Ovary (tissue), 3 donors: ENCODE data around the gene STAT5B.

ENCODE experiments used
- EP300 ChIP-seq: sonication (generic); formaldehyde crosslinking; IDR thresholded peaks from one replicate; pipeline ENCODE4 v1.6.1; 2017; ENCODE audit warnings: antibody characterized with exemption
- TF ChIP-seq, protein P1 (sequence below), 3 donors: fragments of 450-650 bp in 2 of 3; fragments of 200-600 bp in 1 of 3; IDR thresholded peaks; one replicate each; pipeline versions ENCODE4 v1.5.1 to v1.8.0; 2016 to 2022; ENCODE audit warnings: antibody characterized with exemption in 3 of 3, mild to moderate bottlenecking in 1 of 3
- donor health status: DM: no; HTN: no; CAD: no.

DNA sequence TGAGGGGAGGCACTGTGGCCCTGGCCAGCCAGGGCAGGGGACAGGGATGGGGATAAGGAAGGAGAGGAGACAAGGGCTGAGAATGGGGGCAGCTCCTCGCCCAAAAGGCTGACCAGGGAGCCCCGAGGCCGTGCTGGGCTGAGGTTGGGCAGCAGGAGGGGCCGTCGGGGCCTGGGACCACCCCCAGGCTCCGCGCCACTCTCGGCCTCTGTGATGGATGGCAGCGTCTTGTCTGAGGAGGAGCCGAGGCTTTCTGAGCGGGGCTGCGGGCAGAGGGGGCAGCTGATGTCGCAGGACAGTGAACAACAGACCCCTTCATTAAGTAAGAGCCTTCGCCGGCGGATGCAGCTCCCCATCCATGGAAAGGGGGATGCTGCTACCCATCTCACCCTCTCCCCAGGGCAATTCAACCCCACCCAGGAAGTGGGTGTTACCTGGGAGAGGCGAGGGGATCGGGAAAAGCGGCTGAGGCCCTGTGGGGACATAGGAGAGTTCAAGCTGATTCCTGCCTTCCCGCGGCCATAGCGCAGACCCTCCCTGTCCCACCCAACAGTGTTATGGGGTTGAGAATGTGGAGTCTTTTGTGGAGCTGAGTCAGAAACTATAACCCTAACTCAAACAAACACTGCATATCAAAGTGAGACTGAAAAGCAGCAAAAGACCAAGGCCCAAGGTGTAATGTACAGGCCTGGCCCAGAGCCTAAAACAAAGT, 112.3 kb downstream of the STAT5B start:
- TF ChIP-seq, protein P1, sequence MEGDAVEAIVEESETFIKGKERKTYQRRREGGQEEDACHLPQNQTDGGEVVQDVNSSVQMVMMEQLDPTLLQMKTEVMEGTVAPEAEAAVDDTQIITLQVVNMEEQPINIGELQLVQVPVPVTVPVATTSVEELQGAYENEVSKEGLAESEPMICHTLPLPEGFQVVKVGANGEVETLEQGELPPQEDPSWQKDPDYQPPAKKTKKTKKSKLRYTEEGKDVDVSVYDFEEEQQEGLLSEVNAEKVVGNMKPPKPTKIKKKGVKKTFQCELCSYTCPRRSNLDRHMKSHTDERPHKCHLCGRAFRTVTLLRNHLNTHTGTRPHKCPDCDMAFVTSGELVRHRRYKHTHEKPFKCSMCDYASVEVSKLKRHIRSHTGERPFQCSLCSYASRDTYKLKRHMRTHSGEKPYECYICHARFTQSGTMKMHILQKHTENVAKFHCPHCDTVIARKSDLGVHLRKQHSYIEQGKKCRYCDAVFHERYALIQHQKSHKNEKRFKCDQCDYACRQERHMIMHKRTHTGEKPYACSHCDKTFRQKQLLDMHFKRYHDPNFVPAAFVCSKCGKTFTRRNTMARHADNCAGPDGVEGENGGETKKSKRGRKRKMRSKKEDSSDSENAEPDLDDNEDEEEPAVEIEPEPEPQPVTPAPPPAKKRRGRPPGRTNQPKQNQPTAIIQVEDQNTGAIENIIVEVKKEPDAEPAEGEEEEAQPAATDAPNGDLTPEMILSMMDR (IDR thresholded peaks at IDR 0.05), result no peak
- TF ChIP-seq EP300, result no peak
